GM18951 (cell line): ENCODE measurements around the gene RINL.

Experiments used
- POLR2A ChIP-seq: IDR thresholded peaks from 4 replicates; pipeline ENCODE4 v1.6.1; 2011; ENCODE audit warnings: mild to moderate bottlenecking; ENCODE audit not compliant: insufficient read length, insufficient read depth; ENCODE audit errors: extremely low read depth
- in situ Hi-C: fragments of 300-500 bp; cut with MboI; formaldehyde crosslinking; loops from one replicate; pipeline ENCODE4 v1.12.0; 2022; ENCODE audit warnings: low sequenced_read_pairs, mixed read lengths, inconsistent platforms; ENCODE audit not compliant: unreplicated experiment

Gene RINL

GRCh38 chr19:38853214-38853613 lies 24.9 kb downstream of the RINL start:
- in situ Hi-C loops = no loop called here
- no peak for TF ChIP-seq POLR2A

GRCh38 chr19:38852231-38853044 lies 25.6 kb downstream of the RINL start:
- in situ Hi-C loops = no loop called here

GRCh38 chr19:38851622-38852230 lies 26.3 kb downstream of the RINL start:
- peak; percentile 67 for TF ChIP-seq POLR2A
- in situ Hi-C loops = no loop called here

More at GRCh38 chr19:38852231-38853044, 25.6 kb downstream of the RINL start:
- peak; percentile 20 for TF ChIP-seq POLR2A

- TF ChIP-seq POLR2A = no peak
- in situ Hi-C loops = no loop called here
Observed at GRCh38 chr19:38850976-38851621, 27.0 kb downstream of the RINL start.

GRCh38 chr19:38850436-38850975 lies 27.6 kb downstream of the RINL start:
- in situ Hi-C loops = no loop called here
- peak; percentile 79 for TF ChIP-seq POLR2A

- peak; percentile 93 for TF ChIP-seq POLR2A
- in situ Hi-C loops = no loop called here
Observed at GRCh38 chr19:38849860-38850435, 28.1 kb downstream of the RINL start, which contains the start of gene HNRNPL. Gene HNRNPL, minus strand, starts transcription at chr19:38849986. Its CDS starts 20 bp downstream, at chr19:38849966.

GRCh38 chr19:38849147-38849859 lies 28.8 kb downstream of the RINL start:
- TF ChIP-seq POLR2A = no peak
- in situ Hi-C loops = no loop called here

GRCh38 chr19:38848299-38849146 lies 29.6 kb downstream of the RINL start:
- TF ChIP-seq POLR2A = no peak
- in situ Hi-C loops = no loop called here

GRCh38 chr19:38846097-38846496 lies 32.0 kb downstream of the RINL start:
- in situ Hi-C loops = no loop called here
- no peak for TF ChIP-seq POLR2A

GRCh38 chr19:38845374-38846024 lies 32.6 kb downstream of the RINL start:
- in situ Hi-C loops = no loop called here
- TF ChIP-seq POLR2A = no peak

GRCh38 chr19:38844093-38844686 lies 33.9 kb downstream of the RINL start:
- no peak for TF ChIP-seq POLR2A
- in situ Hi-C loops = no loop called here
